Stimulated activated CD8-positive, alpha-beta memory T cell treated with anti-CD3 and anti-CD28 coated beads, Interleukin-7, amount 100 ng/mL, for 48 hours (primary cell): ENCODE measurements around the gene PEX14.
"Not testable (repeated sequence)": the region's sequence is repeated elsewhere in the genome, so short reads cannot be mapped to it uniquely, and the experiment has no call there.

ENCODE experiments used
- DNase-seq, 2 donors: peaks; one replicate each; pipeline ENCODE4 v3.0.0-alpha.2; 2020; ENCODE audit warnings: low read depth in 1 of 2; ENCODE audit errors: extremely low read depth in 1 of 2

The PEX14 gene, protein sequence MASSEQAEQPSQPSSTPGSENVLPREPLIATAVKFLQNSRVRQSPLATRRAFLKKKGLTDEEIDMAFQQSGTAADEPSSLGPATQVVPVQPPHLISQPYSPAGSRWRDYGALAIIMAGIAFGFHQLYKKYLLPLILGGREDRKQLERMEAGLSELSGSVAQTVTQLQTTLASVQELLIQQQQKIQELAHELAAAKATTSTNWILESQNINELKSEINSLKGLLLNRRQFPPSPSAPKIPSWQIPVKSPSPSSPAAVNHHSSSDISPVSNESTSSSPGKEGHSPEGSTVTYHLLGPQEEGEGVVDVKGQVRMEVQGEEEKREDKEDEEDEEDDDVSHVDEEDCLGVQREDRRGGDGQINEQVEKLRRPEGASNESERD

GRCh38 chr1:10474613-10475507, at the start of gene PEX14:
PEX14 (plus strand) TSS chr1:10474950; CDS start chr1:10474967, 17 bp downstream.
- DNase-seq = peak; percentile 74 to 85

DNA sequence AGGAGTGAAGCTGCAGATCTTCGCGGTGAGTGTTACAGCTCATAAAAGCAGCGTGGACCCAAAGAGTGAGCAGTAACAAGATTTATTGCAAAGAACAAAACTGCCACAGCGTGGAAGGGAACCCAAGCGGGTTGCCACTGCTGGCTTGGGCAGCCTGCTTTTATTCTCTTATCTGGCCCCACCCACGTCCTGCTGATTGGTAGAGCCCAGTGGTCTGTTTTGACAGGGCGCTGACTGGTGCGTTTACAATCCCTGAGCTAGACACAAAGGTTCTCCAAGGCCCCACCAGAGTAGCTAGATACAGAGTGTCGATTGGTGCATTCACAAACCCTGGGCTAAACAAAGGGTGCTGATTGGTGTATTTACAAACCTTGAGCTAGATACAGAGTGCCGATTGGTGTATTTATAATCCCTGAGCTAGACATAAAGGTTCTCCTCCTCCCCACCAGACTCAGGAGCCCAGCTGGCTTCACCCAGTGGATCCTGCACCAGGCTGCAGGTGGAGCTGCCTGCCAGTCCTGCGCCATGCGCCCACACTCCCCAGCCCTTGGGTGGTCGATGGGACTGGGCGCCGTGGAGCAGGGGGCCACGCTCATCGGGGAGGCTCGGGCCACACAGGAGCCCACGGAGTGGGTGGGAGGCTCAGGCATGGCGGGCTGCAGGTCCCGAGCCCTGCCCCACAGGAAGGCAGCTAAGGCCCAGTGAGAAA, 48.8 kb upstream of the PEX14 start:
- not testable (repeated sequence) for DNase-seq

GRCh38 chr1:10426535-10426848, 48.3 kb upstream of the PEX14 start:
- DNase-seq = not testable (repeated sequence)

DNA sequence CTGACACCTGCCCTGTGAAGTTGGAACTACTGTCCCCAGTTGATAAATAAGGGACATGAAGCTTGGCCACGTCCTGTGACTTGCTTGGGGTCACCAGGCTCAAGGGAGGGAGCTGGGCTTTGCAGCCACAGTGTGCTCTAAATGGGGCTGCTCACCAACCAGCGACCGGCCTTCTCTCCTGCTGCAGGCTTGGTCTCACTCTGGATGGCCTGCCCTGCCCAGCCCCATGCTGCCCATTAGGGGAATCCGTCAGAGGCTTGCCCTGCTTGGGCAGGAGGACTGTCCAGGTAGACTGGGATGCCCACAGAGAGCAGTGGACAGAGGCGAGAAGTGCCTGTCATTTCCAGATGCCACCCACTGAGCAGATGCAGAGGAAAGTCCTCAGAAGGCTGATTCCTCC, 45.8 kb upstream of the PEX14 start:
- DNase-seq = no peak

GRCh38 chr1:10429868-10430215, 44.9 kb upstream of the PEX14 start:
- DNase-seq = no peak

GRCh38 chr1:10430216-10431069, 44.3 kb upstream of the PEX14 start, which contains the start of gene CENPS:
CENPS (plus strand) TSS chr1:10430433; CDS start chr1:10430518, 85 bp downstream.
- DNase-seq = peak; percentile 87 to 91

GRCh38 chr1:10431070-10431730, 43.5 kb upstream of the PEX14 start:
- no peak for DNase-seq

- DNase-seq = no peak
These were observed 41.6 kb upstream of the PEX14 start for GRCh38 chr1:10432910-10433700.

GRCh38 chr1:10433790-10434189, 41.0 kb upstream of the PEX14 start:
- DNase-seq = no peak

DNA sequence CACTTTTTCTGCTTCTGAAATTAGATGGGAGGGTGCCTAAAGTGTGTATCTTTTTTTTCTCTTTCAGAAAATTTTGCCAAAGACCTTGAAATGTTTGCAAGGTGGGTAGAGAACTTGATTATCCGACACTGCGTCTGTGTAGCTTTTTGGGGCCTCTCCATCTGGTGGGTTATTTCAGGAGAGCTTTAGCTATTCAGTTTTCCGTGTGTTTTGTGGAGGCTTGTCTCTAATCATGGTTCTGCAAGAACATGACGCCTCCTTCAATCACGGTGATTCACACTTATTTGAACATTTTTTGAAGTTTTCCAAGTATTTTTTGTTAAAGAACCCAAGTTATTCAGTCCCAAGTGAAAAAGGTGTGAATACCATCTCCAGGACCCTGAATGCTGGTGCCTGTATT, 40.2 kb upstream of the PEX14 start:
- DNase-seq = no peak

- DNase-seq = no peak
These were observed 37.7 kb upstream of the PEX14 start for GRCh38 chr1:10437052-10437451.

GRCh38 chr1:10438677-10439163, 36.0 kb upstream of the PEX14 start:
- no peak for DNase-seq

- DNase-seq = no peak
These were observed 34.4 kb upstream of the PEX14 start for GRCh38 chr1:10440305-10440704.

DNA sequence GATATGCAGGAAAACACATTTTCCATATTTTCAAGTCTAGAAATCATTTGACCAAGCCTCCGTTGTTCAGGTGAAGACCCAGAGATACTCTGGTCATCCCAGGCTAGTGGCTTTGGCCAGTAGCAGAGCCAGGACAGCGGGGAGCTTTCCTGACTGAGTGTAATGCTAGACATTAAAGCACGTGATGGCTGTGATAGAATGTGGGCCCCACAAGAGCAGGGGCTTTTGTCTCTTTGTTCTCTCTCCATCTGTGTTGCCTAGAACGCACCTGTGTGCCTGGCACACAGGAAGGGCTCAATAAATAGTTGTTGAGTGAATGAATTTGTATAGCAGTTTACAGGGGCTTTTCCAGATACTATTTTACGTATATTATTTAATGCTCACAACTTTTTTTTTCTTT, 34.0 kb upstream of the PEX14 start:
- DNase-seq = no peak

DNA sequence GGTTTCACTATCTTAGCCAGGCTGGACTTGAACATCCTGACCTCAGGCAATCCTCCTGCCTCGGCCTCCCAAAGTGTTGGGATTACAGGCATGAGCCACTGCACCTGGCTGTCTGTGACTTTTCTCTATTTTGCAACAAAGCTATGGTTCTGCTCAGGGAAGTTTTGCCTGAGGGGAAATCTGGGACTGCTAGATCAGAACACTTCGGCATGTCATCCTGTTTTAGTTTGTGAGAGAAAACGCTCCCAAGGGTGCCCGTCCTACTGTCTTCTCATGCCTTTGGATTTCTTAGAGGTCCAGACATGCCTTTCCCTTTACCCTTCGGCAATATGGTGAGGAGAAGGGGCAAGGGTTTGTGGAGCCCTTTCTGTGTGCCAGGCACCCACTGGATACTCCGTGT, 30.5 kb upstream of the PEX14 start:
- no peak for DNase-seq

- no peak for DNase-seq
These were observed 29.9 kb upstream of the PEX14 start for GRCh38 chr1:10444795-10445397.

DNA sequence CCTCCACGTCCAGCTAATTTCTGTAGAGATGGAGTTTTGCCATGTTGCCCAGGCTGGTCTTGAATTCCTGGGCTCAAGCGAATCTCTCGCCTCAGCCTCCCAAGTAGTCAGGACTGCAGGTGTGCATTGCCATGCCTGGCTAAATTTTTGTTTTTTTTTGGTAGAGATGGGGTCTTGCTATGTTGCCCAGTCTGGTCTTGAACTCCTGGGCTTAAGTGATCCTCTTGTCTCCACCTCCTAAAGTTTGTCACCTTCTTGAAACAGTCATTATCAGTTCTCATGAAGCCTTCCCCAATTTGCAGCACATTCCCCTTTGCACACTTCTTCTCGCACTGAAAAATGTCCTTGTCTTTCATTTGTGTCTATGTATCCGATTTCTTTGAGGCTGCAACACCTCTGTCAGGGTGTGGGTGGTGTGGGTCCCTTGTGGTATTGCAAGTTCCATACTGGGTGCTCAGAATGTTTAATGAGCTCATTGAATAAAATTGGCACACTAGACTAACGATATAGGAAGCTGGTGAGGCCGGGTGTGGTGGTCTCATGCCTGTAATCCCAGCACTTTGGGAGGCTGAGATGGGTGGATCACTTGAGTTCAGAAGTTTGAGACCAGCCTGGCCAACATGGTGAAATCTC, 27.8 kb upstream of the PEX14 start:
- DNase-seq = no peak

GRCh38 chr1:10449751-10450150, 25.0 kb upstream of the PEX14 start, which contains the start of gene CORT:
CORT (plus strand) TSS chr1:10450031; CDS start chr1:10450224, 193 bp downstream.
- no peak for DNase-seq
